Measurements from ENCODE around the gene MAU2.

DNA sequence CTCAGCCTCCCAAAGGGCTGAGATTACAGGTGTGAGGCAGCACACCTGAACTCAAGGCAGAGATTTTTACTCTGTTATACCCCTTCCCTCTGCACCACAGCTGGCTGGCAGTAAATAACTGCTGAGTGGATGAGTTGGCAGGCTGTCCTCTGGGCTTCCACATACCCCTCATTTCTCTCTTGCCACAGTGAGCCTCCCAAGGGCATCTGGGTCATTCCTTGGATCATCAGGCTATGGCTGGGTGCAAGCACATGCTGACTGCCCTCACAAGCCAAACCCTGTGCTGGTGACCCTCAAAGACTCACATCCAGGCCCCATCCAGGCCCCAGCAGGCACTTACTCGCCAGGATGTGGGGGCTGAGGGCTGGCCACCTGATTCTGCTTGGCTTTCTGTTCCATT lies 4.5 kb upstream of the MAU2 start:
- TF ChIP-seq POLR2AphosphoS5 (IDR thresholded peaks at IDR 0.05; ENCODE audit: low read depth, low read length) (no peak), POLR2A (IDR thresholded peaks at IDR 0.05; ENCODE audit: low read depth, low read length) (no peak)
